ENCODE data around the gene BRINP1.

Gene BRINP1

GRCh38 chr9:119282476-119283077 lies 86.7 kb downstream of the BRINP1 start:
- DNase-seq (ENCODE audit: low read depth in 2 of 2, low spot score in 1 of 2), result no peak

DNA sequence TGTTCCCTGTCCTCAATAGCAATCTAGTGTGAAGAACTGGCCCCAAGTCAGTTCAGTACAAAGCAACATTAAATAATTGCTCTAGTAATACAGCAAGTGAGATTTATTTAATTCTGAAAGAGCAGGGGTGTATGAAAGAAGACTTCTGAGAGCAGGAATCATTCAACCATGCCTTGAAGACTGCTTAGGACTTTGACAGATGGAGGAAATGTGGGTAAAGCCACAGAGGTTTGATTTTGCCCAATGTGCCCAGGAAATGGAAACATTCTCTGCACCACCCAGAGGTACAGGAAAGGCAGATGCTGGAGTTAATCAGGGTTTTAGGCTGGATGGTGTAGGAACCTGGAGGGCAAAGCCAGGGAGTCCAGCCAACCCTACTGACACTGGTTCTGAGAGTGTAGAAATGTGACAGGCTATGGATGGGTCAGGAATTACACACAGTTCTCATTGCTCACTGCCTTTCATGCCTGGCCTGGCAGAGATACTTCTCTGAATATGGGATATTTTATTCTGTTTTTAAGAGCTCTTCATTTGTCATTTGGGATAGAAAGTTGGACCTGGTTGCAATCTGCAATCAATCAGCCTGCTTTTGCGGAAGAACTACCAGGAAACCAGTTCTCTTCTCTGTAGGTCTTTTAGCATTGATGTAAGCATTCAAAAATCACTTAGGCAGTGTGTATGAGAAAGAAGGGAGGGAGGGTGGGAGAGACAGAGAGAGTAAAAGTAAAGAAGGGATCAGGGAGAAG lies 88.3 kb downstream of the BRINP1 start:
- no peak for DNase-seq (ENCODE audit: low read depth in 2 of 2, low spot score in 1 of 2)

DNA sequence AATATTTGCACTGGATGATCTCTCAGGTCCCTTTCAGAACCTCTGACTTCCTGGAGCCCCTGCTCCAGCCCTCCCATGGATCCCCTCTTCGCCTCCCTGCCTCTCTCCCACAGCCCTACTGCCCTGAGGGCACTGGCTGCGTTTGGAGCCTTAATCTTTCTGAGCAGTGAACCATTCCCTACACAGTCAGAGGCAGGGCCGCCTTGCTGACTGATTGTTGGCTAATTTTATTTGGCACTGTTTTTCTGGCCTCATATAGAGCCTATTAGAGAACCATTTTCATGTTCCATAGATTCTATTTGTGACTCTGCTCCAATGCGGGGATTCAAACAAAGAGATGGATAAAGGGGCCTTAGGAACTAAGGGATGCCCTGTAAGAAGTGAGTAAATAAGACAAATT lies 91.1 kb downstream of the BRINP1 start:
- DNase-seq (ENCODE audit: low read depth in 2 of 2, low spot score in 1 of 2), result no peak

GRCh38 chr9:119273984-119274665 lies 95.1 kb downstream of the BRINP1 start:
- no peak for DNase-seq (ENCODE audit: low read depth in 2 of 2, low spot score in 1 of 2)

DNA sequence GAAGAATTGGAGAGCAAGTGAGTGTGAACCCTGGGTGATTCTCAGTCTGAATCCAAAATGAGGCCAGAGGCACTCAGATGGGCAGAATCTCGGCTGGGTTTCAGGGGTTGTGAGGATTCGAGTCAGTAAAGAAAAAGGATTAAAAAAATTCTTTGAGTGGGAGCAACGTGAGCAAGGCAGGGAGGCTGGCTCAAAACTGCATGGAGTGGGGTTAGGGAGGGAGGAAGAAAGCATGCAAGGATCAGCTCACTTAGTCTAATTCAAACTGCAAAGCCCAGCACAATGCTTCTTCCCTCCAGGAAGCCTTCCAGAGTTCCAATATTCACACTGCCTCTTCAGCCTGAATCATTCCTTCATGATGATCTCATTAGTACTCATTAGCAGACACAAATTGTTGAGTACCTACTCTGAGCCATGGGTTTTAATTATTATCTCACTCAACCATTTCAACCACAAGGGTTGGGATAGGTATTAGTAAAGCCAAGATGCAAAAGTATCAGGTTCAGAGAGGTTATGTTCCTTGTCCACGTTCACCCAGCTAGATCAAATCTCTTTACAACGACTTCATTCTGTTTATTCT lies 95.8 kb downstream of the BRINP1 start:
- no peak for DNase-seq (ENCODE audit: low read depth in 2 of 2, low spot score in 1 of 2)

DNA sequence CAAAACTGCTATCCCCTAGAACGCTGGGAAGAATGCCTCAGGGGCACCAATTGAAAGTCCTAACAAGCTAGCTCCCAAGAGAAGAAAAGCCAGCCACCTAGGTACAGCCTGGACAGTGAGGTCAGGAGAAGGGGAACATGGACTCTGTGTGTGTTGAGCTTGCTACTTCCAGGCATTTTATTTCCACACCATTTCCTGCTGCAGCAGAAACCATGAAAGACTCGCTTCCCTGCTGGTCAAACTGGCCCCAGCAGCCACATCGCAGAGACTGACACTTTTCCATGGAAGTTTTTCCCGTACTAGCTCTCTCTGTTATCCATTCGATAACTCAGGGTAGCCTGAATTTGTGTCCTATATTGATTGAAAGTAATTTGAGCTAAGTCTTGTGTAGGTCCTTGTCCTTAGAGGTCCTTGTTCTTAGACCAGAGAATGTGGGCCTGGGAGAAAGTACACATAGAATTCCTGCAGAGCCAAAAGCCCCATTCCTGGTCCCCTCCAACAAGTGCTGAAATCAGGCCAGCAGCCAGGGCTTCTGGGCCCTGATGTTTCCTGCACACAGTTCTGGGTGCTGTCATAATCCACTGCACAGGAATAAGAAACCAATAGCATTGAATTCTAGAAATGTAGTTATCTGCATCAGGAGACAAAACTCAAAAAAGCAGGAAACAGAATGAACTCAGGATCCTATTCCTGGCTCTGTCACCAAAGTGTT lies 96.6 kb downstream of the BRINP1 start:
- DNase-seq (ENCODE audit: low read depth in 2 of 2, low spot score in 1 of 2), result no peak

- DNase-seq (ENCODE audit: low read depth in 2 of 2, low spot score in 1 of 2), result no peak
Observed at GRCh38 chr9:119268985-119269384, 100.2 kb downstream of the BRINP1 start.

DNA sequence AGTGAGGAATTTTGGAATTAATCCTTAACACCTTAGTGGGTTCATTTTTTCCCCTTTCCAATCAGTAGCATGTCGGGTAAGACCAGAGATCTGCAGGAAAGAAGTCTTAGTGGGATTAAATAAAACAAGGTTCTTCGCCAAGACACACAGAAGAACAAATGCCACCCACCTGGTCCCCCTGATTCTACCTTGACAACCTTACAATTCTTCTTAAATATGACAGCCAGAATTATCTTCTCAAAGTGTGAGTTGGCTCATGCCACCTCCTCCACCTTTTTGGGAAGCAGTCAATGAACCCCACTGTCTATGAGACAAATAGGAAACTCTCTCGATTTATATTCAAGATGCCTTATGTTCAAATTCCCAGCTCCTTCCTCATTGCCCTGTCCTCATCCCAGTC lies 105.1 kb downstream of the BRINP1 start:
- no peak for DNase-seq (ENCODE audit: low read depth in 2 of 2, low spot score in 1 of 2)

DNA sequence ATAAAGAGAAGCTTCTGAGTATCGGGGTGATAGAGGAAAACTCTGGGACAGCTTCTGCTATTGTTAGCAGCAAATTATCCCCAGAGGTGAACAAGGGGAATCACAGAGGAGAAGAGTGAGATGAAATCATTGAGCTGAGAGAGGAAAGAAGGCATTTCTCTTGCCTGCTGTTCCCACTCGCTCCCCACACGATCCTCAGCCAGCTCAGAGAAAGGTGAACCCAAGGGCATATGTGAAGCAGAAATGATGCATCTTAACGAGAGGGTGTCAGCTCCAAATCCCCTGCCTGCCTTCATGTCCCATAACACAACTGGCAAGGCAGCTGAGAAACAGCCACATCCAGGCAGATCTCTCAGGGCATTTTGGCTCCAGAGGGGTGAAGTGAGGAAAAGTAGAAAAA lies 111.6 kb downstream of the BRINP1 start:
- DNase-seq (ENCODE audit: low read depth in 2 of 2, low spot score in 1 of 2), result no peak

DNA sequence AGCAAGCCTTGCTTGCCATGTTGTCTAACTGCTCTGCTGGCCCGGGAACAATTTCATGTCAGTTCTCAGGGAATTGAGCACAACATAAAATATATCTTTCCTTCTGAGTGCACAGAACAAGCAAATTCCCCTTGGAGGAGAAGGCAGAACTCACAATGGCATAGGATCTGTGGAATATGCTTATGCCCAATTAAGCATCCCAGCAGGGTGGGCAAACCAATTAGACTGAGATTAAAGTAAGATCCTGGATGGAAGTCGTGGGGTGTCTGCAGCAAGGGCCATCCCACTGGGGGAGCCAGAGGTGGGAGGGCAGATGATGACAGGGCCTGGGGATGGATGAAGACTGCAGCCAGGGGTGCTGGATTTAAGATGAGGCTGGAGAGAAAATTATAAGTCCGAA lies 114.1 kb downstream of the BRINP1 start:
- no peak for DNase-seq (ENCODE audit: low read depth in 2 of 2, low spot score in 1 of 2)

GRCh38 chr9:119252671-119253299 lies 116.5 kb downstream of the BRINP1 start:
- no peak for DNase-seq (ENCODE audit: low read depth in 2 of 2, low spot score in 1 of 2)

DNA sequence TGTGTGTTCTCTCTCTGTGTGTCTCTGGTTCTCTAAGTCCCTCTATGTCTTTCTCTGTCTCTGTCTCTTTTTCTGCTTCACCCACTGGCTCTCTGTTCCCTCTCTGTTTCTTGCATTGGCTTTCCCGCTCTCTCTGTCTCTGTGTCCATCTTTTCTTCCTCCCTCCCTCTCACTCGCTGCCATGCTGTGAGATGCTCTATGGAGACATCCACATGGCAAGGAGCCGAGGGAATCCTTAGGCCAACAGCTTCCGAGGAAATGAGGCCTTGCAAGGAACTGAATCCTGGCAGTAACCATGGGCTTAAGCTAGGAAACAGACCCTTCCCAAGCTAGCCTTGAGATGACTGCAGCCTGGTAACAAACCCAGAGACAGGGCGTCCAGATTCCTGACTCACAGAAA lies 117.3 kb downstream of the BRINP1 start:
- DNase-seq (ENCODE audit: low read depth in 2 of 2, low spot score in 1 of 2), result no peak

DNA sequence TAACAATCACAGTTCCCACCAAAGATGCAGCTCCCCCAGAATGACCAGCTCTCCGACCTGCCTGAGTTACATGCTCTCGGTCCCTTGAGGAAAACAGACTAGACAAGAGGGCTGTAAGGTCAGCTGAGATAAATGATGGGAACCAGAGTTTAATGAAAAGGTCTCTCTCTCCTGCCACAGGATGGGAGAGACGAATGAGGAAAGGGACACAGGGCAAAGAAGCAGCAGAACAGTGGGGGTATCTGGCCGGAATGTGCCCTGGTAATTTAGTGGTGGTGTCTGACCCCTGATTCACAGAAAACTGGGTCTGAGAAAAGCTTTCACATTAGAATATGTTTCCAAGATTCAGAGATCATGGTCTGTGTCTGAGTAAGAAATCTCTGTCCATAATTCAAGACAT lies 118.5 kb downstream of the BRINP1 start:
- no peak for DNase-seq (ENCODE audit: low read depth in 2 of 2, low spot score in 1 of 2)

DNA sequence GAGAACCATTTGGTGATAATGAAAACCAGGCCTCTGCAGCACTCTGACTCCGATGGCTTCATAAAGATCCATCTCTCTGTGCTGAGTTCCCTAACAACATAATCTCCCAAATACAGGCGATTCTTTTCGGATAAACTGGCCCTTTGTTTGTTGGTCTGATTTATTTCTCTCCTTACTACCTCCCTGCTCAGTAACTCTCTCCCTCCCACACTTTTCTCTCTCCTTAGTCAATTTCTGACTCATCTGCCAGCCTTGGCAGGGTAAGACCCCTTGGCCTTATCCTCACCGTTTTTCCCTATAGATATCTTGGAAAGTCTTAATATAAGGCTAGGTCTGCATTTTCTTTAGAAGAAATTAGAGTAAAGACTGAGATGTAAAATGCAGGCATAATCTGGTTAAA lies 128.7 kb downstream of the BRINP1 start:
- no peak for DNase-seq (ENCODE audit: low read depth in 2 of 2, low spot score in 1 of 2)

DNA sequence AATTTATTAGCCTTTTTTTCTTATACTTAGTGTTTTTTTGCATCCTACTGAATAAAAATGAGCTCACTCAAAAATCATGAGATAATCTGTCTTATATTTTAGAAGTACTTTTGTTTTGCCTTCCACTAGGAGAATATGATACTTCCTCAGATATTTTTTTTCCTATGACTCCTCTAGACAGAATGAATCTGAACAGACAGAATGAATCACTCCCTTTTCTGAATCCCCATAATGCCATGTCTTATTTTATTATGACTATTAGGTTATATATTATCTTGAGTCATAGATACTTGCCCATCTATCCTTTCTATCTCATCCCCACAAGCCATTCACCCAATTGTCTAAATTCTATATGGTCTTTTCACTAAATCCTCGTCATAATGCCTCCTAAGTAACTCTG lies 134.6 kb downstream of the BRINP1 start:
- DNase-seq (ENCODE audit: low read depth in 2 of 2, low spot score in 1 of 2), result no peak

DNA sequence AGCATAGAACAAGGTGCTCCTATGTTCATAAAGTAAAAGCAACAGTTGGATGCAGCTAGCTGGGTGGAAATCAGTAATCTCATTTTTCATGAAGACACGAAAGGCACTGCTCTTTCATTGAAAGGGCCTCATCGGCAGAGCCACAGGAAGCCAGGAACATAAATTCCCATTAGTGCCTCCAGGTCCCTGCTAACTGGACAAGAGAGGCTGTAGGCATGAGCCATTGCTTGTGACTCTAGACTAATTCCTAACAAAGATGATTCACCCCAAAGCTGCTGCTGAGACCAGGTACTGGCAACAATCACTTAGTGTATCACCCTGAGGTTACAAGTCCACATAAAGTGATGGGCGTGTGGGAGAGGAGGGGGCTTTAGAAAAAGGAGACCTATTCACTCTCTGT lies 141.8 kb downstream of the BRINP1 start:
- DNase-seq (ENCODE audit: low read depth in 2 of 2, low spot score in 1 of 2), result no peak

- no peak for DNase-seq (ENCODE audit: low read depth in 2 of 2, low spot score in 1 of 2)
Observed at GRCh38 chr9:119224431-119224830, 144.8 kb downstream of the BRINP1 start.

DNA sequence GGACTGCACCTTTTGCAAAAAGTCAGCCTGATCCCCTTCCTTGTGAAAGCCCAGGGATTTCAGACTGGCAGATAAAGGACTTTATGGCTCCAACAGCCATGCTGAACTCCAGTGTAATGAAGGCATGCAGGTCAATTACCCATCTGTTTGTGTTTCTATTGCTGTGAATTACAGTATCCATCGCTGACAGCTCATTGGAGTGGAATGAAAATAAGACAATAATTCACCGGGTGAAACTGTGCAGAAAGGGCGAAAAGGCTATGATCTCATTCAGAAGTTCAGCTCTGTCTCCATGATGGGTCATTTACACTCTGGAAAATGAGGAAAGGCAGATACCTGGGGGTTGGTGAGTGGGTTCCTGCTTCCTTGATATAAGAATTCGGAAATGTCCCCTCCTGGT lies 148.0 kb downstream of the BRINP1 start:
- no peak for DNase-seq (ENCODE audit: low read depth in 2 of 2, low spot score in 1 of 2)

GRCh38 chr9:119218293-119218692 lies 150.9 kb downstream of the BRINP1 start:
- DNase-seq (ENCODE audit: low read depth in 2 of 2, low spot score in 1 of 2), result no peak

DNA sequence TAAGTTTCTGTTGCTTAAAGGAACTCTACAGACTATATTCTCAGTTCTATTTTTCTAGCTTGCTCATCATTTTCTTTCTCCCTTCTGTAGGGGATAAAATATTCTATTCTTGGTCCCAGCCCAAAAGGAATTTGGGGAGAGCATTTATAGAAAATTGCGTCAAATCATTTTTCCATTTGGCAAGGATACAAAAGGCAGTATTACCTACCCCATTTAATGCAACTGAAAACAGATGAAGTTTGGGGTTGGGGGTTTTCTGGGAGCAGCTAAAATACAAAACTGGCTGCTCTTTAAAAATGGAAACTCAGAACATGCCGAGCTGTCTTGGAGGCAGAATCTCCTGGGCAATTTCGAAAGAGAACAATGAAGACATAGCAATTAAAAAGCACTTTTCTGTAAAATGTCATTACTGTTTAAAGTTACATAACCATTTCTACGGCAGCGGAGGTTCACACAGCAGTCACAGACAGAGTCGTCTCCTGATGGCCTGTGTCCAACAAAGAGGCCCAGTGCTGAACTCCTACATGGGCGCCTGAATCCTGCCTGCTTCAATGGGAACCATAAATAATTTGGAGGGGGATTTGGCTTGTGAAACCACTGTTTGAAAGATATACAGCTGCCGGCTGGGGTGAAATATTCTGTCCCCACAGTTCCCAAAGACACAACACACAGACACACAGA lies 152.4 kb downstream of the BRINP1 start:
- no peak for DNase-seq (ENCODE audit: low read depth in 2 of 2, low spot score in 1 of 2)

DNA sequence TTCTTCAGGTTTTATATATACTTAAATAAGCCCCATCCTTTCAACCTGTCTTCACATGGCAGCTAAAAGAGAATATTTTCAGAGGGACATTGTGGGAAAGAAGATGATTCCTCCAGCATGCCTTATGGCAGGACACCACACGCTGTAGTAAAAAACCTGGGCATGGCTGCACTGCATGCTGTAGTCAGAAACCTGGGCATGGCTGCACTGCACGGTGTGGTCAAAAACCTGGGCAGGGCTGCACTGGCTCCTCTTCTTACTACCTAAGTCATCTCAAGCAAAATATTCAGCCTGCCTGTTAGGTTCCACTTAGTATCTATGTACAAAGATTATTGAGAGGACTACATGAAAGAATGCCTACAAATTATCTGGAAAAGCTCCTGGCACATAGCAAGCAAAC lies 153.6 kb downstream of the BRINP1 start:
- DNase-seq (ENCODE audit: low read depth in 2 of 2, low spot score in 1 of 2), result no peak
